Measurements from ENCODE around the gene FOXN3.

The FOXN3 gene

GRCh38 chr14:89327771-89328212 is 89.2 kb downstream of the FOXN3 start:
- DNase-seq: no peak

GRCh38 chr14:89325959-89326358 is 91.1 kb downstream of the FOXN3 start:
- DNase-seq: no peak

- DNase-seq: no peak
Observed at GRCh38 chr14:89325299-89325883, 91.6 kb downstream of the FOXN3 start.

GRCh38 chr14:89324501-89325298 is 92.3 kb downstream of the FOXN3 start:
- peak; percentile 21 for DNase-seq

- no peak for DNase-seq
Observed at GRCh38 chr14:89320381-89321000, 96.5 kb downstream of the FOXN3 start.

GRCh38 chr14:89319687-89320086 is 97.3 kb downstream of the FOXN3 start:
- no peak for DNase-seq

- no peak for DNase-seq
Observed at GRCh38 chr14:89317051-89317691, 99.9 kb downstream of the FOXN3 start.

GRCh38 chr14:89315493-89316470 is 101.3 kb downstream of the FOXN3 start:
- DNase-seq: no peak

- no peak for DNase-seq
Observed at GRCh38 chr14:89314274-89314673, 102.8 kb downstream of the FOXN3 start.

- no peak for DNase-seq
Observed at GRCh38 chr14:89312932-89313331, 104.1 kb downstream of the FOXN3 start.

GRCh38 chr14:89310211-89310610 is 106.8 kb downstream of the FOXN3 start:
- DNase-seq: no peak

GRCh38 chr14:89309670-89310177 is 107.3 kb downstream of the FOXN3 start:
- no peak for DNase-seq

- no peak for DNase-seq
Observed at GRCh38 chr14:89308232-89308959, 108.6 kb downstream of the FOXN3 start.

GRCh38 chr14:89307409-89307808 is 109.6 kb downstream of the FOXN3 start:
- no peak for DNase-seq

GRCh38 chr14:89304972-89305703 is 111.9 kb downstream of the FOXN3 start:
- DNase-seq: peak; percentile 31

GRCh38 chr14:89304561-89304960 is 112.5 kb downstream of the FOXN3 start:
- no peak for DNase-seq

- peak; percentile 18 for DNase-seq
Observed at GRCh38 chr14:89303456-89304435, 113.3 kb downstream of the FOXN3 start.

- DNase-seq: no peak
Observed at GRCh38 chr14:89302396-89302950, 114.6 kb downstream of the FOXN3 start.

GRCh38 chr14:89299587-89299986 is 117.4 kb downstream of the FOXN3 start:
- no peak for DNase-seq
